Activated CD4-positive, alpha-beta memory T cell treated with anti-CD3 and anti-CD28 coated beads for 36 hours (primary cell): Measurements from ENCODE around the gene MX1. TPM values are rescaled to one million over a fixed set of nuclear protein-coding genes. Genes with fewer than 3 reads are reported as not detected.
A peak's percentile ranks its signal among the peaks of the same experiment; 100 is the strongest.
"Not testable (repeated sequence)": the region's sequence is repeated elsewhere in the genome, so short reads cannot be mapped to it uniquely, and the experiment has no call there.

Experiments used
- CTCF ChIA-PET: fragments of 350-600 bp; sonication (Branson Sonifier 250); formaldehyde crosslinking; loops from one replicate; lab custom pipeline; 2021; ENCODE audit warnings: antibody characterized with exemption, inconsistent platforms; lab: Charles Lee
- POLR2A ChIA-PET: fragments of 350-600 bp; sonication (Branson Sonifier 250); formaldehyde crosslinking; loops from one replicate; lab custom pipeline; 2021; ENCODE audit warnings: antibody characterized with exemption; lab: Charles Lee
- DNase-seq: peaks from one replicate; pipeline ENCODE4 v3.0.0-alpha.2; 2020
- H3K27ac Mint-ChIP-seq: one replicate; pipeline ENCODE4 v1.8.0; 2021; ENCODE audit warnings: mixed read lengths
- H3K27me3 Mint-ChIP-seq: one replicate; pipeline ENCODE4 v1.8.0; 2021; ENCODE audit warnings: mixed read lengths
- H3K36me3 Mint-ChIP-seq: one replicate; pipeline ENCODE4 v1.8.0; 2021; ENCODE audit warnings: mixed read lengths
- H3K4me1 Mint-ChIP-seq: one replicate; pipeline ENCODE4 v1.8.0; 2021; ENCODE audit warnings: low read depth, mixed read lengths
- H3K4me3 Mint-ChIP-seq: one replicate; pipeline ENCODE4 v1.8.0; 2021; ENCODE audit warnings: mild to moderate bottlenecking, mixed read lengths
- H3K9me3 Mint-ChIP-seq: one replicate; pipeline ENCODE4 v1.8.0; 2021; ENCODE audit warnings: mixed read lengths
- intact Hi-C: fragments of 100-400 bp; cut with micrococcal nuclease; formaldehyde crosslinking; loops from one replicate; pipeline ENCODE4 v1.15.1; 2023
- total RNA-seq, 2 experiments: library from RNA; stranded (reverse); gene quantifications; one replicate each; pipeline ENCODE4 v1.2.3, GENCODE V29; 2021

MX1 gene
- total RNA-seq, 2 experiments from 2014 or later: 106 TPM

- H3K27ac Mint-ChIP-seq: no peak overlapping the region
- H3K9me3 Mint-ChIP-seq: peaks cover 39% of the 10 kb centered on the region
- ChIA-PET CTCF (interaction anchor here (0.5 to 0.6 kb wide), 2 partner anchors 20 to 65 kb away, joined by 3 to 4 read pairs; no protein-coding TSS in a partner anchor), POLR2A (no interaction called here)
- no peaks in the 10 kb centered on the region for H3K4me1 Mint-ChIP-seq
- H3K27me3 Mint-ChIP-seq: no peaks in the 10 kb centered on the region
- H3K36me3 Mint-ChIP-seq: peaks cover 38% of the 10 kb centered on the region
- intact Hi-C loops: no loop called here
- no peak overlapping the region for H3K4me3 Mint-ChIP-seq
- DNase-seq: no peak
Observed at GRCh38 chr21:41410767-41411448, 15.1 kb upstream of the MX1 start.

- Mint-ChIP-seq H3K27me3 (no peaks in the 10 kb centered on the region), H3K9me3 (peaks cover 39% of the 10 kb centered on the region), H3K27ac (no peak overlapping the region), H3K36me3 (peaks cover 34% of the 10 kb centered on the region), H3K4me1 (no peaks in the 10 kb centered on the region), H3K4me3 (no peak overlapping the region)
- intact Hi-C loops: no loop called here
- POLR2A ChIA-PET: interaction anchor here (1.0 kb wide), 1 partner anchor 9 kb away, joined by 3 read pairs; no protein-coding TSS in a partner anchor
- peak; percentile 36 for DNase-seq
- CTCF ChIA-PET: interaction anchor here (0.5 to 0.6 kb wide), 2 partner anchors 21 to 66 kb away, joined by 3 to 4 read pairs; no protein-coding TSS in a partner anchor
Observed at GRCh38 chr21:41411449-41412089, 14.5 kb upstream of the MX1 start.

GRCh38 chr21:41417505-41417904, 8.5 kb upstream of the MX1 start:
- H3K27me3 Mint-ChIP-seq, intact Hi-C loops, H3K36me3 Mint-ChIP-seq, CTCF ChIA-PET, POLR2A ChIA-PET, H3K27ac Mint-ChIP-seq, DNase-seq, H3K4me3 Mint-ChIP-seq: not testable (repeated sequence)
- peaks cover 26% of the 10 kb centered on the region for H3K9me3 Mint-ChIP-seq
- peaks cover 11% of the 10 kb centered on the region for H3K4me1 Mint-ChIP-seq

GRCh38 chr21:41418393-41418792, 7.6 kb upstream of the MX1 start:
- Mint-ChIP-seq H3K27me3 (no peaks in the 10 kb centered on the region), H3K36me3 (no peaks in the 10 kb centered on the region), H3K27ac (peak overlapping the region; percentile 30), H3K4me1 (peaks cover 14% of the 10 kb centered on the region), H3K4me3 (no peak overlapping the region), H3K9me3 (peaks cover 18% of the 10 kb centered on the region)
- ChIA-PET CTCF (no interaction called here), POLR2A (interaction anchor here (1.1 kb wide), 1 partner anchor 9 kb away, joined by 3 read pairs; no protein-coding TSS in a partner anchor)
- DNase-seq: no peak
- intact Hi-C loops: no loop called here

- Mint-ChIP-seq H3K27me3 (no peaks in the 10 kb centered on the region), H3K9me3 (peaks cover 11% of the 10 kb centered on the region), H3K4me3 (no peak overlapping the region), H3K36me3 (no peaks in the 10 kb centered on the region), H3K4me1 (peaks cover 14% of the 10 kb centered on the region), H3K27ac (no peak overlapping the region)
- ChIA-PET CTCF (interaction anchor here (1.0 kb wide), 1 partner anchor 50 kb away, joined by 3 read pairs; no protein-coding TSS in a partner anchor), POLR2A (interaction anchor here (1.1 kb wide), 1 partner anchor 8 kb away, joined by 3 read pairs; no protein-coding TSS in a partner anchor)
- intact Hi-C loops: no loop called here
- DNase-seq: no peak
Observed at GRCh38 chr21:41418956-41419680, 6.9 kb upstream of the MX1 start.

GRCh38 chr21:41419921-41420862, 5.8 kb upstream of the MX1 start:
- Mint-ChIP-seq H3K4me3 (peak overlapping the region; percentile 75), H3K27me3 (no peaks in the 10 kb centered on the region), H3K9me3 (peaks cover 7% of the 10 kb centered on the region), H3K4me1 (peaks cover 17% of the 10 kb centered on the region), H3K36me3 (no peaks in the 10 kb centered on the region), H3K27ac (peak overlapping the region; percentile 68)
- ChIA-PET POLR2A (no interaction called here), CTCF (interaction anchor here (1.0 kb wide), 1 partner anchor 51 kb away, joined by 3 read pairs; no protein-coding TSS in a partner anchor)
- intact Hi-C loops: no loop called here
- peak; percentile 66 for DNase-seq

- H3K27me3 Mint-ChIP-seq, DNase-seq, CTCF ChIA-PET, H3K9me3 Mint-ChIP-seq, POLR2A ChIA-PET, H3K36me3 Mint-ChIP-seq, intact Hi-C loops: not testable (repeated sequence)
- Mint-ChIP-seq H3K4me3 (peak overlapping the region; percentile 75), H3K27ac (peak overlapping the region; percentile 18), H3K4me1 (peaks cover 23% of the 10 kb centered on the region)
Observed at GRCh38 chr21:41420998-41421397, 5.0 kb upstream of the MX1 start.

GRCh38 chr21:41422546-41423304, 3.3 kb upstream of the MX1 start:
- Mint-ChIP-seq H3K4me1 (peaks cover 34% of the 10 kb centered on the region), H3K9me3 (peaks cover 2% of the 10 kb centered on the region), H3K4me3 (no peak overlapping the region), H3K27me3 (no peaks in the 10 kb centered on the region), H3K27ac (no peak overlapping the region), H3K36me3 (peaks cover 6% of the 10 kb centered on the region)
- no peak for DNase-seq
- POLR2A ChIA-PET: no interaction called here
- intact Hi-C loops: no loop called here
- CTCF ChIA-PET: interaction anchor here (0.9 to 1.1 kb wide), 2 partner anchors 10 to 140 kb away, joined by 3 to 5 read pairs; no protein-coding TSS in a partner anchor

- Mint-ChIP-seq H3K4me1 (peaks cover 38% of the 10 kb centered on the region), H3K36me3 (peaks cover 11% of the 10 kb centered on the region)
- intact Hi-C loops, H3K4me3 Mint-ChIP-seq, DNase-seq, H3K27me3 Mint-ChIP-seq, H3K27ac Mint-ChIP-seq, POLR2A ChIA-PET, H3K9me3 Mint-ChIP-seq: not testable (repeated sequence)
- CTCF ChIA-PET: interaction anchor here (0.9 kb wide), 1 partner anchor 140 kb away, joined by 5 read pairs; no protein-coding TSS in a partner anchor
Observed at GRCh38 chr21:41423305-41423636, 2.8 kb upstream of the MX1 start.

GRCh38 chr21:41425588-41425953, 468 bp upstream of the MX1 start:
- no peaks in the 10 kb centered on the region for H3K27me3 Mint-ChIP-seq
- H3K4me1 Mint-ChIP-seq: peaks cover 32% of the 10 kb centered on the region
- intact Hi-C loops: no loop called here
- H3K9me3 Mint-ChIP-seq: no peaks in the 10 kb centered on the region
- H3K36me3 Mint-ChIP-seq: peaks cover 17% of the 10 kb centered on the region
- H3K27ac Mint-ChIP-seq: peak overlapping the region; percentile 87
- peak overlapping the region; percentile 92 for H3K4me3 Mint-ChIP-seq
- no peak for DNase-seq
- POLR2A ChIA-PET: interaction anchor here (1.1 kb wide), 1 partner anchor 56 kb away, joined by 3 read pairs; no protein-coding TSS in a partner anchor
- CTCF ChIA-PET: no interaction called here
